ENCODE results near the gene GHRH.

Gene GHRH, protein sequence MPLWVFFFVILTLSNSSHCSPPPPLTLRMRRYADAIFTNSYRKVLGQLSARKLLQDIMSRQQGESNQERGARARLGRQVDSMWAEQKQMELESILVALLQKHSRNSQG

DNA sequence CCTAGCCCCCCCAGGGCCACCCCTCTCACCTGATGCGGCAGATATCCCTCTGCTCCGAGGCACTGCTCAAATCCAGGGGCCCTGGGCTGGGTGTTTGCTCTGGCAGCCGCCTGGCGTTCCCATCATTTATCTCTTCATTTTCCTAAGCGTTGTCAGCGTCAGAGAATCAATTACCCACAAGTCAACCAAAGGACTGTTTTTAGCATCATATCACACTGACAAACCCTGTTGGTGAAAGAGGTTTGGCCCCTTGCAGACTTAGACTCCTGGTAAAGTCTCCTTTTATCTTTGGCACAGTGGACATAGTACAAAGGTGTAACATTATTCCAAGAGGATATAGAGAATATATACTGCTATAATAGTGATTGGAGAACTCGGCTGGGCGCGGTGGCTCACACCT, at the start of gene GHRH:
Gene GHRH (minus strand): TSS at position 101 of the 400 bp plus-strand sequence. CDS start 4,925 bp downstream, outside the sequence.
- no peak for DNase-seq (ENCODE audit: low read depth in 2 of 2, low spot score in 1 of 2)

DNA sequence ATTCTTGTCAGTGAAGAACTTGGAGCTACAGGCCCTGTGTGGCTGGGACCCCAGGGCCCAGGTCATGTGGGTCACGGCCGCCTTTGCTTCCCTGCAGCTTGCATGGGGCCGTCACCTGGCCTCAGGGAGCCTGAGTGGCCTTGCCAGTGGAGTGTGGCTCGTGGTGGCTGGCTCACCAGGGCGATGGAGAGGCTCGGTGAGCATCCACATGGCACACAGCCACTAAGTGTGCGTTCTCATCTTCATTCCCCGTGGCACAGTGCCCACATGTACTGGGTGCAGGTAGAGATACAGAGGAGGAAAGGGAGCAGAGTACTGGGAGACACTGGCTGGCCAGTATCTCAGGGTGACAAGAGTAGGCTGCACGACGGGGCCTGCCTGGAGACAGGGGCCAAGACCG, 49.3 kb upstream of the GHRH start:
- no peak for DNase-seq (ENCODE audit: low read depth in 2 of 2, low spot score in 1 of 2)

DNA sequence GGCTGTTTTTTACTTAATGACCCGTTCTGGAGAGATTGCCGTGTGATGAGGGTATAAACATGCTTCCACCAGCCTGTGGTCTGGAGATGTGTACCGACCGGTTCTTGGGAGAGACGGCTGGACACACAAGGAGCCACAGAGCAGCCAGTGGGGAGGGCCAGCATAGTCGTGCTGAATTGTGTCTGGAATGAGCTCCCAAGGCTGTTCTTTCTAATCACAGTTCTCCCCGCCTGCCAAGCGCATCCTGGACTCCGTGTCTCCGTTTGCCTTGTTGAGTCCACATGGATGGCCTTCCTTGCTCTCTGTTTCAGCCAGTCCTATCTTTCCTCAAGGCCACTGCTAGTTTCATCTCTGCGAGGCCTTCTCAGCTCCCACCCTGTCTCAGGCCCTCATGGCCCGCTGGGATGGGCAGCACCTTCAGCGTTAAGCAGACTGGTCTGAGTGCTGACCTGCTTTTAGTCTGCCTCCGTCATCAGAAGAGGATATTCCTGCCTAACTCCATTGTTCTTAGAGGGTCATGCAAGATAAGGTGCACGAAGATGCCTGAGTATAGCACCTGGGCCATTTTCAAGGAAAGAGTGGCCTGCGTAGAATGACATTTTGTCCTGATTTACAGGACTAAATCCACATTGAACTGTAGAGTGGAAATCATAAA, 48.4 kb upstream of the GHRH start:
- DNase-seq (ENCODE audit: low read depth in 2 of 2, low spot score in 1 of 2): no peak

DNA sequence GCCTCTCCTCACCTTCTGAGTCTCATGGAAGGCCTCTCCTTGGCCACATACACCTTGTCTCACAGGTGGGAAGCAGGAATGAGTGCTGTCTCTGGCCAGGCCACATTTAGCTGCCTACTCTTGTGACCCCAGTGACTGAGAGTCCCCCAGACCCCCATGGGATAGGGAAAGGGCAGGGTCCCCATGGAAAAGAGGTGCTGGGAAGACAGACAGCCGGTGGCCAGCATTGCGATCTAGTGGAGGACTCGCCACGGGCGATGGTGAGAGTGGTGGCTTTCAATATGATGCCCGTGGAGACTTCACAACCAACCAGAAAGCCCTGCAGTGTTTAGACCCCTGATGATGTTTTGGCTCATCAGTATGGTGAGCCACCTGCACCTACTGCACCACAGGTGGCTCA, 47.7 kb upstream of the GHRH start:
- DNase-seq (ENCODE audit: low read depth in 2 of 2, low spot score in 1 of 2): no peak

DNA sequence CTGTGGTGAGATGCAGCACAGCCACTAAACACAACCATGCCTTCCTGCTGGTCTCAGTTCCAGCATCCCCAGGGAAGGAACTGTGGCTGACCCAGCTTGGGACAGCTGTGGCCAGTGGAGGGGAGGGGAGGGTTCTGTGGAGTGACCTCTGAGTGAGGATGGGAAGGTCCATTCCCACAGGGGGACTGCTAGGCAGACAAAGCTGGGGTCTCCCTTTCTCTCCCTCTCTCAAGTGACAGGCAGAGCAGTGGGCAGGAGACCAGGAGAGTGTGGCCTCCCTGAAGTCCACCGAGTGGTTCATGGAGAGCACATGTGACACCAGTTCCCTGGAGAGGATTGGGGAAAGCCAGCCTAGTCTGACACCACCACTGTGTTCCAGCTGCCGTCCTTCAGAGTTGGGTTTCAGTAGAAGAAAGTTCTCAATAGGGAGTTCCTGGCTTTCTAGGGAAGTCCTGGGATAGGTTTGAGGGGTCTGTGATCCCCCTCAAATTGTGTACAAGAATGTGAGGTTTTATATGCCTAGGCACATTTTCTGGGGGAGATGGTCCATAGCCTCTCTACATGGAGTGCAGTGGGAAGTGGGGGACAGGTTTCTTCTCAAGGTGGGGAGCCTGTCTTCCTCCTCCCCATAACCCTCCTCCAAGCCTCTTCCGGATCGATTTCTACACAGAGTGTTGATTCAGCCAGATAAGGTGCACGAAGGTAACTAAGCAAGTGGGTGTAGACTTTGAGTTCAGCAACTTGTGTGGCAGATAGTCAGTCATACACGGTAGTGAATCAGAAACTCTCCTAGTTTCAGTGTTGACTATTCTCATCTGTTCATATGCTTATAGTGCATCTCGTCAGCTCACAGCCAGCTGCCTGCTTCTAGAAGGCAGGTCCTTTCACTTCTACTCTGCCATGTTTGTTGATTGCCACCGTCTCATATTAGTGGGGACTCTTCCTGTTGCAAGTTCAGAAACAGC, 46.8 kb upstream of the GHRH start:
- no peak for DNase-seq (ENCODE audit: low read depth in 2 of 2, low spot score in 1 of 2)

DNA sequence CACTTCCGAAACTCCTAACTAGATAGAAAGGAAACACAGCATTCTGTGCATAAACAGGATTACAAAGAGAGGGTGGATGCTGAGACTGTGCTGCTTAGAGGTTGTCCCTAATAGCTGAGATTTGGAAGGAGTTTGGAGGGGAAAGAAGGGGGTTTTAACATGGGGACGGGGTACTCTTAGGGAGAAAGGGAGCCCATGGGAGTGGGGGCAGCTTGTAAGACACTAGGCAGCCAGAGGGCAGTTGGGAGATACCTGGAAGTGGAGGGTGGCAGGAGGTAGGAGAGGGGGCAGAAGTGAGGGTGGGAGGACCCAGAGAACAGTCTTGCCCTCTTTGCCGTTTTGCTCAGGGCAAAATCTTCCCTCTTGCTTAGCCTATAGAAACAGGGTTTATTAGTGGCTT, 44.2 kb upstream of the GHRH start:
- no peak for DNase-seq (ENCODE audit: low read depth in 2 of 2, low spot score in 1 of 2)

DNA sequence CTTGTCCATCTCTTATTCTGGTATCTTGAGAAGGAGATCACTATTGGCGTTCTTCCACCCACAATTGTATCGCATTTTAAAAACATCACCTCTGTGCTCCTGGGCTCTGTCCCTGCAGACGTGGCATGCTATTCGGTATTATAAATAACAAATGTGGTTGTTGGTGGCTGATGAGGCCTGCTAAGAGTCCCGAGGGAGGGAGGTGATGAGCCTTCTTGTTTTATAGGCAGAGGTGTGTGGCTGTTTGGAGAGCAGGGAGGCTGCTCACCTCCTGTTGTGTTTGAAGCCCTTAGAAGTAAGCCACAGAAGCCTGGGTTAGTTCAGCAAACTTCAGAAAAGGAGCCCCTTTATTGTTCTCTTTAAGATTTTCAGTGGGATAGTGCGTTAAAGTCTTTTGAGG, 43.5 kb upstream of the GHRH start:
- no peak for DNase-seq (ENCODE audit: low read depth in 2 of 2, low spot score in 1 of 2)

DNA sequence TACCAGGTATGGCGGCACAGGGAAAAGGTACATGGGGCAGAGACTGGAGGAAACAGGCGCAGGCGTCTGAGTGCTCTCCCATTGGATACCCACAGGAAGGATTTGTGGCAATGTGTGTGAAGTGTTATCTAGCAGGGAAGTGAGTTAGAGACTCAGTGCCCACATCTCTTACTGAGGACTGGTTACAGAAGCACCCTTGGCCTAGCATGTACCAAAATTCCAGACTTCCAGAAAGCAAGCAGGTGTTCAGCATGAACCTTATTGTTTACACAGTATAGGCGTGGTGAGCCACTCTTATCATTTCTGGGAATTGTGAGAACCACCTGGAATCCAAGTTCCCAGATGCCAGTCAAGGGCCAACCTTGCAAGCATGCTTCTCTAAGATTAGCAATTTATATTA, 42.0 kb upstream of the GHRH start:
- DNase-seq (ENCODE audit: low read depth in 2 of 2, low spot score in 1 of 2): no peak

DNA sequence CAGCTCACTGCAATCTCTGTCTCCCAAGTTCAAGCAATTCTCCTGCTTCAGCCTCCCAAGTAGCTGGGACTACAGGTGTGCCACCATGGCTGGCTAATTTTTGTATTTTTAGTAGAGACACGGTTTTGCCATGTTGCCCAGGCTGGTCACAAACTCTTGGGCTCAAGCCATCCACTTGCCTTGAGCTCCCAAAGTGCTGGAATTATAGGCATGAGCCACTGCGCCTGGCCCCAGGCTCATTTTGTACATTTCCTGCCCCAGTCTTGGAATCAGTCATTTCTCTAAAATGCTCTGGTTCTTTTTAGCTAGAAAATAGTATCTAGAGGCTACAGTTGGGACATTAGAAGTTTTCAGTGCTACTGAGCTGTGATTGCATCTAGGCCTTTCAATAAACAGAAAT, 41.4 kb upstream of the GHRH start:
- DNase-seq (ENCODE audit: low read depth in 2 of 2, low spot score in 1 of 2): no peak

DNA sequence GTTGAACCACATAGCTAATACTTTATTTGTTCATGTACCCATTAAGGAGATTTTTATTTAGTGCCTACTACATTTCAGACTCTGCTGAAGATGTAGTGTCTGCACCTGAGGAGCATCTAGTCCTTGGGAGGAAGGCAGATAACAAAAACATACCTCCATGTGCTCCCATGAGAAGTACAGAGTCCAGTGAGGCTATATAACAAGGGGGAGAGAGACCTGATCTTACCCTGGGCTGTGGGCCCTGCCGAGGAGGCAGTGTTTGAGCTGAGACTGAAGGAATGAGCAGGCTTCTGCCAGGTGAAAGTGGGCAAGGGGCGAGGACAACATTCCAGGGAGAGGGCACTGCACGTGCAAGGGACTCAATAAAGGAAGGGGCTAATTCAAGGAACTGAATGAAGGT, 39.9 kb upstream of the GHRH start:
- no peak for DNase-seq (ENCODE audit: low read depth in 2 of 2, low spot score in 1 of 2)

DNA sequence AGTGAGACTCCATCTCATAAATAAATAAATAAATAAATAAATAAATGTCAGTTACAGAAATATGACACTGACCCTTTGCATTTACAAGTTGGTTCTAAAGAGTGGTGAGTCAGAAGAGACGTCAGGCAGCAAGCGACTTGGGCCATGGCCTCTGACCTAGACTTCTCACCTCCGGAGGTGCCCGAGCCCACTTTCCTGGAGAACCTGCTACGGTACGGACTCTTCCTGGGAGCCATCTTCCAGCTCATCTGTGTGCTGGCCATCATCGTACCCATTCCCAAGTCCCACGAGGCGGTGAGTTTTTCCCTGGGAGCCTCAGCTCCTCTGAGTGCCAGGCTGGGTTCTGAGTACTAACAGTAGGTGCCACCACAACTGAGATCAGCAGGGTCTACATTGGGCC, 39.5 kb upstream of the GHRH start:
- no peak for DNase-seq (ENCODE audit: low read depth in 2 of 2, low spot score in 1 of 2)

DNA sequence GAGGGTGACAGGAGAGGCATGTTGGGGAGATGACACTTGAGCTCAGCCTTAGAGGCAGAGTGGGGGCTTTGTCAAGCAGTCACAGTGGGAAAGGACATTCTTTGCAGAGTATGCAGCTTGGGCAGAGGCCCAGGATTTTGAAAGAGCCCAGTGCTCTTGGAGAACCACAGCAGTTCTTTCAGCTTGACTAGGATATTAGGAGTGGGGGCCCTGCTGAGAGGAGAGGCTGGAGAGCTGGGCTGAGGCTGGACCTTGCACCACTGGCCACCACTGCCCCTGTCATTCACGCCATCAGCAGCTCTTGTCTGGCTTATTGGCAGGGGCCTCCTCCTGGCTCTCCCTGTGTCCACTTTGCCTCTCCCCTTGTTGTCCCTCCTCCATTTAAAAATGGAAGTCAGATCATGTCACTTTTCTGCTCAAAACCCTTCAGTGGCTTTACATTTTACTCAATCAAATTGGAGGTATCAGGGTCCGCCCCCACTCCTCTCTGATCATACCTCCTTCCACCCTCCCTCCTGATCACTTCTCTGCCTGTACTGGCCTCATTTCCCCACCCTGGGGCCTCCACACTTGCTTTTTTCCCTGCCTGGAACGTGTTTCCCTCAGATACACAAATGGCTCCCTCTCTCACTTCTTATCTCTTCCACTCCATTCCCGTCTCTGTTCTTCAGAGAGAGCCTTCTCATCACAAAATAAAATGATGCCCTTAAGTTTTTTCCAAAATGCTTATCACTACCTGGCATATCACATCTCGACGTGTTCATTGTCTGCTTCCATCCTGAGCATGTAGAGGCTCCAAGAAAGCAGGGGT, 38.3 kb upstream of the GHRH start:
- DNase-seq (ENCODE audit: low read depth in 2 of 2, low spot score in 1 of 2): no peak

DNA sequence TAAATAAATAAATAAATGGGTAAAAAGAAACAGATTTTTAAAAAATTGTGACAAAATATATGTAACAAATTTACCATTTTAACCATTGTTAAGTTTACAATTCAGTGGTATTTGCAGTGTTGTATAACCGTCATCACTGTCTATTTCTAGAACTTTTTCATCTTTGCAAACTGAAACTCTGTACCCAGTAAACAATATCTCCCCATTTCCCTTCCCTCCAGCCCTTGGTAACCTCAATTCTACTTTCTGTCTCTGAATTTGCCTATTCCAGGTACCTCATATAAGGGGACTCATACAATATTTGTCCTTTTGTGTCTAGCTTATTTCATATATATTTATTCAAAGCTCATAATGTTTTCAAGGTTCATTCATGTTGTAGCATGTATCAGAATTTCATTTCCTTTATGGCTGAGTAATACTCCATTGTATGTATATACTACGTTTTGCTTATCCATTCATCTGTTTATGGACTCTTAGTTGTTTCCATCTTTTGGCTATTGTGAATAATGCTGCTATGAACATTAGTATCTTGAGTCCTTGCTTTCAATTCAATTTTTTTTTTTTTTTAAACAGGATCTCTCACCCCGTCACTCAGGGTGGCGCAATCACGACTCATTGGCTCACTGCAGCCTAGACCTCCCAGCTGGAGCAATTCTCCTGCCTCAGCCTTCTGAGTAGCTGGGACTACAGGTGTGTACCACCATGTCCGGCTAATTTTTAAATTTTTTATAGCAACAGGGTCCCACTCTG, 36.8 kb upstream of the GHRH start:
- no peak for DNase-seq (ENCODE audit: low read depth in 2 of 2, low spot score in 1 of 2)

DNA sequence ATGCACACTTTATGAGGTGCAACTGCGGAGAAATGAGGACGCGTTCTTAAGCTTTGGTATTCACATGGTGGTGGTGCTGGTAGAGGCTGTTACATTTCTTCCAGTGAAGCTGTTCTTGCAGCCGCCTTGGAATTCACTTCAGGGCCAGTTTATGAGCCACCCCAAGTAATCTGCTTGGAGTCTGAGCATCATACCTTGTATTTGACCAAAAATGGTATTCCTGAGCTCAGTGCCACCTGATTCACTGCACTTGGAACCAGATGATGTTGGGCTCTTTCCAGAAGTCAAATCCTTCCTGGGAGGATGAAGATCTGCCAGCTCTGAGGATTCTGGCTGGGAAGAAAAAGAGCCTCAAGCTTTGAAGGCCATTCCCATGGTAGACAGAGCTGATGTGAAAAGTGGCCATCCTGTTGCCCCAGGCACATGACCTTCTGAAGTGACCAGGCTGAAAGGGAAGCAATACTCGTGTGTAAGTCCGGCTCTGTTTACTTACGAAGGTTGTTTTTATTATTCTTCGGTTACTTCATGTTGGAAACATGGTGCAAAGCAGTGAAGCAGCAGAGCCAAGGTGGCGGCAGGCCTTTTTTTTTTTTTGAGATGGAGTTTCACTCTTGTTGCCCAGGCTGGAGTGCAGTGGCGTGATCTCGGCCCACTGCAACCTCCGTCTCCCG, 35.6 kb upstream of the GHRH start:
- DNase-seq (ENCODE audit: low read depth in 2 of 2, low spot score in 1 of 2): no peak

DNA sequence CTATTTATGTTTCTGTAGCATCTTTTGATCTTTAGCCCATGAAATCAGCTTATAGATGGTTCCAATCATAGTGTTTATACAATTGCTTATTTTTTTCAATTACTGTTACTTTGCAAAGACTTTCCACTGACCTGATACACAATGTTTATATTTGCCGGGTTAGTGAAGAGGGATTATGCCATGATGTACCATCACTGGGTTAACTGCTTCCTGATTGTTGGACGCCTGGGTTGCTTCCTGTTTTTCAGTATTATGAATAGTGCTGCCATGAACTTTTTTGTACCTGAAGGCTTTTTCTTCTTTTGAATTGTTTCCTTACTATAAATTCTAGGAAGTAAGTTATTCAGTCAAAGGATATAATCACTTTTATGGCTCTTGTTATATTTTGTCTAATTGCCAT, 34.8 kb upstream of the GHRH start:
- DNase-seq (ENCODE audit: low read depth in 2 of 2, low spot score in 1 of 2): no peak

DNA sequence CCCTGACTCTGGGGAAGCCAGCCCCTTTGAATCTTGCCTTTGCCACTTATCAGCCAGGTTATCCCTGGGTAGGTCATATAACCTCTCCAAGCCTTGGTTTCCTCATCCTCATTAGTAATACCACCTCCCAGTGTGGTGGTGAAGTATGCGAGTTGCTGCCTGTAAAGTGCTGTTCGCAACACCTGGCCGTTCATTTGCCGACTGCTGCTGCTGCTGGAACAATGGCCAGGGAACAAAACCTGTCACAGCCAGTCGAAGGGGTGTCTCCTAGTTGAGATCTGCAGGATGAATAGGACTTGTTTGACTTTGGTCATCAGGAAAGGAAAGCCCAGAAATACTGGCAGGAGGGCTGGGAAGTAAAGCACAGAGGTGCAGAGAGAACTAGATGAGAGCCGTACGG, 34.0 kb upstream of the GHRH start:
- no peak for DNase-seq (ENCODE audit: low read depth in 2 of 2, low spot score in 1 of 2)

DNA sequence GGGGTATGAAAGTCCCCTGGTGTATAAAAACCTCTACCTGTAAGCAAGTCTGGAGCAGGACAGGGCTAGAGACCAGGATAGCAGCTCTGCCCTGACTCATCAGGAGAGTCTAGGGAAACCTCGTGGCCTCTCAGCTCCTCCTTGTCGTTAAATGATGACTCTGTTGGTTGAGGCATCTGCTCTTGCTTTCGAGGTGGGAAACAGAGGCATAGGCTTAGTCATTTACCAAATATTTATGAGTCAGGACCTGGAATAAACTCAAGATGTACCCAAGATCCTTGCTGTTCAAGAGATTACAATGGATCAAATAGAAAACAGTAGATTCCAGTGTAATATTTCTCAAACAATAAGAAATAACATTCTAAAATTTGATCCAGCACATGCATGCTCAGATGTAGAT, 33.4 kb upstream of the GHRH start:
- no peak for DNase-seq (ENCODE audit: low read depth in 2 of 2, low spot score in 1 of 2)

DNA sequence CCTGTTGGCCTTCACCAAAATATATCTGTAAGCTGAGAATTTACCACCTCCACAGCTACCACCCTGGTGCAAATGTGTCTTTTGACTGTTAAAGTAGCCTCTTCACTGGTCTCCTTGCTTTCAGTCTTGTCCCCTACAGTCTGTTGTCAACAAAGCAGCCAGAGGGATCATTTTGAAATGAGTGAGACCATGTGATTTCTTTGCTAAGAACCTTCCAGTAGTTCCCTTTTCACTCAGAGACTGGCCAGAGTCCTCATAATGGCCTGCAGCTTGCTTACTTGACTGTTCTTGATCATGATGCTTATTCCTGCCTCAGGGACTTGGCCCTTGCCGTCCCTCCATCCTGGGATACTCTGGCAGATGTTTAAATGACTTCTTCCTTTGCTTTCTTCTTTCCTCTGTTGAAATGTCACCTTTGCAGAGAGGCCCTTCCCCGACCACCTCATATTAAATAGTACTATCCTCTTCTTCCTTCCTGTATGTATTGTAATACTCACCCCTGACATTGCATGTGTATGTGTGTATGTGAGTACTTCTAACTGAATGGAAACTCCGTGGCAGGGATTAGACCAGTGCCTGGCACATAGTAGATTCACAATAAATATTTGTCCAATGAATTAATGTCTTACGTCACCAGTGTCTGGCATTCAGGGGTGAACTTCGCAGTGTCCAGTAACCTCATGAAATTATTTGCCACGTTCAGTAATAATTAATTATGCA, 32.8 kb upstream of the GHRH start:
- no peak for DNase-seq (ENCODE audit: low read depth in 2 of 2, low spot score in 1 of 2)

DNA sequence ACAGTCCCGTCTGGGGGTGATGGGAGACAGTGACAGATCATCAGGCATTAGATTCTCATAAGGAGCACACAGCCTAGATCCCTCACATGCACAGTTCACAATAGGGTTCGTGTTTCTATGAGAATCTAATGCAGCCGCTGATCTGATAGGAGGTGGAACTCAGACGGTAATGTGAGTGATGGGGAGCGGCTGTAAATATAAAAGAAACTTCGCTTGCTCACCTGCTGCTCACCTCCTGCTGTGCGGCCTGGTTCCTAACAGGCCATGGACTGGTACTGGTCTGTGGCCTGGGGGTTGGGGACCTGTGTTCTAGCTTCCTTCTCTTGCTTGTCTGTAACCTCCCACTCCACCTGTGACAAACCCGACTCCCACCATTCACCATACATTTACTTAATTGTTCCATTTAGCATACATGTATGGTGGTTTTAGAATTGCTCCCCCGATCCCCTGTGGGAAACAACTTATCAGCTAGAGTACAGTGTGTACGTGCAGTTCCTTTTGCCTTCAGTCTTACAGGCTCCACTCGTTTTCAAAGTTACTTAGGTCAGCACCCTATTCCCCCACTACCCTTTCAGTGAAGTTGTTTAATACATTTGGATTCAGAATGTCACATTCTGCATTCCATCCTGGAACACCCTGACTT, 31.8 kb upstream of the GHRH start:
- no peak for DNase-seq (ENCODE audit: low read depth in 2 of 2, low spot score in 1 of 2)
